ENCODE data around the gene FMNL2. TPM values are rescaled to one million over a fixed set of nuclear protein-coding genes. Genes with fewer than 3 reads are reported as not detected.

The FMNL2 gene
- polyA plus RNA-seq, 1 donor: 22.4 TPM

DNA sequence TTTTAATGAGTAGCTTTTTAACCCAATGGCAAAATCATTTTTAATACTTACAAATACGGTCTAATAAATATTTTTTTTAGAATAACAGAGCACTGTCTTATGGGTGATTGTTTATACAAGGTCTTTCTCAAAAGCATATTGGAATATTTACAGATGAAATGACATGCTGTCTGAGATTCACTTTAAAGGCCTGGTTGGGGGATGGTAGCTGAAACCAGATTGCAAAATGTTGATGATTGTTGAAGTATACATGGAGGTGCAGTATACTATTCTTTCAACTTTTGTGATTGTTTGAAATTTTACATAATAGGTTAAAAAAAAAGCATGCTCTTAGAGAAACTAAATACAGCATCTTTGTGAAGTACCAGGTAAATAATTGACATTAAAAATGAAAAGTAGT lies 111.2 kb downstream of the FMNL2 start:
- no peak for DNase-seq (ENCODE audit: low read depth)

DNA sequence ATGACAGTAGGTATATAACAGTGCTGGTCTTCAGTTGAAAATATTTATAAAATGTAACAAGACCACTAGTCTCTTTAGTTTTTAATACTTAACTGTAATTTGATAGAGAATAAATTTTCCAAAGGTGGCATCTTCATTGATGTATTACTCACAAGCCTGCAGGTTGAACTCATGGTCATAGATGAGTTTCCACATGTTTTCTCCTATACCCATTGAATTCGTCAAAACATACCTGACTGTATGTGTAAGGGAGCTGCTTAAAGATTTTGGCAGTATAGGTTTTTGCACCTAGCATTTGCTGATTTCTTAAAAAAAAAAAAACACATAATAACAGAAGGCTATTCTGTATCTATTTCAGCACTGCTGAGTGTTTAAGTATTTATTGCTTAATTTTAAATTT lies 112.9 kb downstream of the FMNL2 start:
- DNase-seq (ENCODE audit: low read depth): no peak

DNA sequence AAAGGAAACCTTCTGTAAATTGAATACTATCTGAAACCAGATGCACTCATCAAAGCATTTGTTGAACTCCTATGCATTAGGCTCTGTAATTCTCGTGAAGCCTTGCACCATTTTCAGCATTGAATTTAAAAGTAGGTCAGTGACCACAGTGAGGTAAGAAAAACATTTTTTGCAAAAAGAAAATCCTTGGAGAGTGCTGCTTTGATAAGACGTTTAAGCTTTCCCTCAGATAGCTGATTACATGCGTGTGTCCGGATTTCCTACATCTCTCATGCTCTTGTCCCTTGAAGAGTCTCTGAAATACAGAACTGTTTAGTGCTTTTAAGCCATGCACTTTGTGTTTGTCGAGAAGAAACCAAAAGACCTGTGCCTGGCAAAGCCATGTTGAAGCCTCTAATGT lies 113.6 kb downstream of the FMNL2 start:
- no peak for DNase-seq (ENCODE audit: low read depth)

DNA sequence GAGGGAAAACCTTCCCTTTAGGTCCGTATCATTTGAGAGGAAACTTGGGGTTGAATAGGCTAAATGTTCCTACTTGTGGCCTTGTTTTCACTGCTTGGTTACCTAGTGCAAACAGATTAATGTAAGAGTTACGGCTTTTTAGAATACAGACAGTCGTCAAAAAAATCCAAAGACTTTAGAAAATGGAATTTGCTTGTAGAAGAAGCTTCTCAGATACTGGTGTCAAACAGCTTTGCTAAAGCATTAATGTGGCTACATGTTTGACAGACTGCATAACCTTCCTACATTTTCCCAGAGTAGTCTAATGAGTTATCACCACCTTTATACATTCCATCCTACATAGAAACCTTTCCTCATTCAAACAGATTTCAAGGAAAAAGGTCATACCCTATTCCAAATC lies 114.6 kb downstream of the FMNL2 start:
- DNase-seq (ENCODE audit: low read depth): no peak

DNA sequence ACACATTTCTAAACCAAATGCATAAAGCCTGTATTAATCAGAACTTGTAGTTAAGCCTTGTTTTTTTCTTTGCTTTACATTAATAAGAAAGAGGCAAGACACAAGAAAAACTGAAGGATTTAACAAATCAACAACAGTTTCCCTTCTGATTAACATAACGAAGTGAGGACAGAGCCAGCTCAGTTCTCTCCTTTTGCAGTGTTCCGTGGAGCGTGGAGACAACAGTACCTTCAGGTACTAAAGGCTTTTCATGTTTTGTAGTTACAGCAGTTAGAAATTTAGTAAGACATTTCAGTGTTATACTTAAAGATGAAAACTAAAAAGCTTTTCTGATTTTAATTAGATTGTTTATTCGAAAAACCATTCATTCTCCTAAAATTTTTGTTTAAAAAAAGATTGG lies 115.2 kb downstream of the FMNL2 start:
- no peak for DNase-seq (ENCODE audit: low read depth)

DNA sequence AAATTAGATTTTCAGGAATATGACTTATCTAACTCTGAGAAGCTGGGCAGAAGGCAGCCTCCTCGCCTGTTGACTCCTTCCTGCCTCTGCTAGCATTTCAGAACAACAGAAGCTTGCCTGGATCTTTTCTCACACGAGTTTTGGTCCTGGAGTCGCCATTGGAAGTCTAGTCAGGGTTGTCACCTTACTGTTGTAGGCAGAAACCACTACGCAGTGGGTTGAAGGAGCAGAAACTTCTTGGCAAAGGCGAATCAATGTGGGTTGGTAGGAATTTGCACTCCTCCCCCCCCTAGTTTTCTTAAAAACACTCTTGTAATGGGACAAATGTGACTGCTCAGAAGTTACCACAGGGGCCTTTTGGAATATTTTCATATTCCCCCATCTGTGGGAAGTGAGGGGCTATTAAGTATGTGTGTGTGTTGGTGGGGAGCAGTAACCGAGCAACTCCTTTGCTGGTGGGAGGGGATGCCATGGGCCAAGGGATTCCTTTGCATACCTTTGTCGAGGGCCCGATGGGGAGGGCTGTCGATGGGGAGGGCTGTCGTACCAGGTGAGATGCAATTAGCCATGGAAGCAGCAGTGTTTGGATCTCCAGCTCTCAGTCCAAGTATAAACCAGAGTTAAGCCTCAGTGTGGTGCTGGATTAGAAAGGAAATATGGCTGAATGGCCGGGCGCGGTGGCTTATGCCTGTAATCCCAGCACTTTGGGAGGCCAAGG lies 117.4 kb downstream of the FMNL2 start:
- DNase-seq (ENCODE audit: low read depth): no peak

DNA sequence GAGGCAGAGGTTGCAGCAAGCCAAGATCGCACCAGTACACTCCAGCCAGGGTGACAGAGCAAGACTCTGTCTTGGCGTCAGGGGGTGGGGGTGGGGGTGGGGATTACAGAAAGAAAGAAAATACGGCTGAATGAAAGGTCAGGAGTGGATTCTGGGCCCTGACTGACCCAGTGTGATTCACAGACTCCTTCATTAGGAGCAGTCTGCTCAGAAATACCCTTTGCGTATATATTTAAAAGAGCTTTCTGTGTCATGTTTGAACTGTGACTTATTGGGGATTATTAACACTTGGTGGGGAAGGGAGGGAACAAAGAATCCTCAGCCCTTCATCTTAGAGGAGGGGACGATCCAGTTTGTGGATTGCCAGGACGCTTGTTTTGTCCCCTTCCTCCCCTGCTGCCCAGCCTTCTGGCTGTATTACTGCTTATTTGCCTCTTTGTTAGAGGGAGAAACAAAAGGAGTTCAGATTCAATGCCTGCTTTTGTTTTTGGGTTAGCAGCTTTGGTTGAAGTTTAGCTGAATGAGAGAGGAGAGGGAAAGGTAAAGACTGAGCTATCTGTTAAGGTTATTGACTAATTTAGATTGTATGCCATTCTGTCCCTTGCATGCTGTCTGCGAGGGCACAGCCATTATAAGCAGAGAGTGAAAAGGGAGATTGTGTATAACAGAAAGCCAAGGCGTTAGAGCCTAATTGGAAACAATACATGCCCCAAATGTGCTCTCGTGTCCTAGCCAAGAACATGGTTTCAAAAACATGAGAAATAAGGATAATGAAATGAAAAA lies 118.3 kb downstream of the FMNL2 start:
- no peak for DNase-seq (ENCODE audit: low read depth)

DNA sequence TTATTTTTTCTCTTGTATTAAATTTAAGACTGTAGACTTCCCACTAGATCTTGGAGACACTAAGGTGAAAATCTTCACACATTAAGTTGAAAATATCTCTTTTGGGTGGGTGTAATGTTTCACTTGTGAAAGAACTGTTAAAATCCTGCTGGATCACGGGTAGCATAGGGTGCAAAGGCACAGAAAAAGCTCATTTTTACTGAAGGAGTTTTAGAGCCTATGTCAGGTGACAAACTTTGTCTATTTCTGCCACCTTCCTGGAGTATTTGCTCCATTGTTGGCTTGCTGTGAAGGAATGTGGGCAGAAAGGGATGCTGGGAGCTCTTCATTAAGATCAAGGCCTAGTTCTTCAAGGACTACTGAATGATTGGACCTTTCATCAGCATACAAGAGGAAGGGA lies 119.4 kb downstream of the FMNL2 start:
- no peak for DNase-seq (ENCODE audit: low read depth)

DNA sequence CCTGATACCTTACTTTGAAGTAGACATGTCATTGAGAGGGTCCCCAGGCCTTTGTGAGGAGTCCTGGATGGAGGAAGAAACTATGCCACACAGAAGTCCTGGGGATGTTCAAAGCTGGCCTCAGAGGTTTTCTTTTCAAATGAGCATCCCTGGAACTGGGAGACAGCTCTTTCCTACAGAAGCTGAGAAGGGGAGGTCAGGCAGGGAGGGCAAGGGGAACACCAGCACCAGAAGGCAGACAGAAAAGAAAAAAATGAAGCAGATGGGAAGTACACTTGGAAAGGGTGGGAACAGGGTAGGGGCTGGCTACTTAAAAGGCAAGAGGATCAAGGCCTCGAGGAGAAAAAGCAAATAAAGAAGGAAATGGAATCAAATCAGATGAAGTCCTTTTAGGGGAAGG lies 120.0 kb downstream of the FMNL2 start:
- no peak for DNase-seq (ENCODE audit: low read depth)

DNA sequence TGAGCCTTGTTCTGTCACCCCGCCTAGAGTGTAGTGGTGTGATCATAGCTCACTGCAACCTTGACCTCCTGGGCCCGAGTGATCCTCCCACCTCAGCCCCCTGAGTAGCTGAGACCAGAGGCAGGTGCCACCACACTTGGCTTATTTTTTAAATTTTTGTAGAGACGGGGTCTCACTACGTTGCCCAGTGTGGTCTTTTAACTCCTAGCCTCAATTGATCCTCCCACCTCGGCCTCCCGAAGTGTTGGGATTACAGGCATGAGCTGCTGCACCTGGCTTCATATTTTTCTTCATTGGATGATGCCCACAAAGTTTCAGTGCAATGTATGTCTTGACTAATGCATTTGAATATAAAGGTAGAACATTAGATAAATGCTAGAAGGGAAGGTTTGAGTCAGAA lies 120.8 kb downstream of the FMNL2 start:
- no peak for DNase-seq (ENCODE audit: low read depth)

DNA sequence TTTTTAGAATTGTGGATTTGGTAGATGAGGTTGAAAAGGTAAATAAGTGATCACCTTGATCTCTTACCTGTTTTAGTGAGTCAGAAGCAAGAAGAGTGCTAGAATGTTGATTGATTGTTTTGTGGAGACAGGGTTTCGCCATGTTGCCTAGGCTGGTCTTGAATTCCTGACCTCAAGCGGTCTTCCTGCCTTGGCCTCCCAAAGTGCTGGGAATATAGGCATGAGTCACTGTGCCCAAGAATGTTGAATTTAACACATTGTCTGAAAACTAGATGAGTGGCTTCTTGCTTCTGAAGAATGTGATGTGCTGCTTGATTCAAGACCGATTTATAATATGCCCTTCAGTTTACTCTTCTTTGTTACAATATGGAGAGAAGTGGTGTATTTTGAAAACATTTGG lies 121.3 kb downstream of the FMNL2 start:
- DNase-seq (ENCODE audit: low read depth): no peak

DNA sequence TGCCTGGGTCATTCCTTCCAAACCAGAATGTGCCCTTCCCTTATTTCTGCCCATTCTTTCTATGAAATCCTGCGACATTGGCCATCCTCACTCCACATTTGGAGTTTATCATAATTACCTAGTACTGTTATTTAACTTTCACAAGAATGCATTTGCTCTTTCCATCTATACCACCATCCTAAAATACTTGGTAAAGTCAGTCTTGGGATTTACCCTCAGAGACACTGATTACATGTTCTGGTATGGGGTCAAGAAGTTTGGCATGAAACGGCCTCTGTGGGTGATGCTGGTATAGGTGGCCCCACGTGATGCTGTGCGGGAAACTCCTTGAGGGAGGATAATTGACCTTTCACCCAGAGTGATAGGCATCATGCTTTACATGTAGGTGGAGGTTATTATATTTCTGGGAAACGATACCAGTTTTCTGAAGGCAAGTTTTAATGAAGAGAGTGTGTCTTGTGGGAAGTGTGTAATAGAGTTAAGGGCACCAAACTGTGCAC lies 123.5 kb downstream of the FMNL2 start:
- no peak for DNase-seq (ENCODE audit: low read depth)

DNA sequence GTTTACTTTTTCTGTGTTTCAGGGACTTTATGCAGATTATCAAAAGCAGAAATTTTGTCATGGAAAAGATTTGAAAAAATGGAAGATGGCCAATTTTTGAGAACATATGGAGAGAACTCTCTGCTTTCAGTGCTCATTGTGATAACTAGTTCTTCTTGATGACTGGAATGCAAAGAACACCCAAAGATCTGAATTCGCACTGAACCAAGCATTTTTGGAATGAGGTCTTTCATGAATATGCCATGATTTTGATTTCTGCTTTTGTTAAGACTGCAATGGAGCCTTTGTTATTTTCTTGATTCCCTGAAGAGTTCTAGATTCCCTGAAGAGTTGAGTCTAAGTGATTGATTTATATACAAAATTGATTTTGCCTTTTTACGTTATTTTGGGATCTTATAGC lies 124.1 kb downstream of the FMNL2 start:
- no peak for DNase-seq (ENCODE audit: low read depth)

DNA sequence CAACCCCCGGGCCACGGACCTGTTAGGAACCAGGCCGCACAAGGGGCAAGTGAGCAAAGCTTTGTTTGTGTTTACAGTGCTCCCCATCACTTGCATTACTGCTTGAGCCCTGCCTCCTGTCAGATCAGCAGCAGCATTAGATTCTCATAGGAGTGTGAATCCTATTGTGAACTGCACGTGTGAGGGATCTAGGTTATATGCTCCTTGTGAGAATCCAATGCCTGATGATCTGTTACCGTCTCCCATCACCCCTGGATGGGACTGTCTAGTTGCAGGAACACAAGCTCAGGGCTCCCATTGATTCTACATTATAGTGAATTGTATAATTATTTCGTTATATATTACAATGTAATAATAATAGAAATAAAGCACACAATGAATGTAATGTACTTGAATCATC lies 125.6 kb downstream of the FMNL2 start:
- DNase-seq (ENCODE audit: low read depth): no peak

DNA sequence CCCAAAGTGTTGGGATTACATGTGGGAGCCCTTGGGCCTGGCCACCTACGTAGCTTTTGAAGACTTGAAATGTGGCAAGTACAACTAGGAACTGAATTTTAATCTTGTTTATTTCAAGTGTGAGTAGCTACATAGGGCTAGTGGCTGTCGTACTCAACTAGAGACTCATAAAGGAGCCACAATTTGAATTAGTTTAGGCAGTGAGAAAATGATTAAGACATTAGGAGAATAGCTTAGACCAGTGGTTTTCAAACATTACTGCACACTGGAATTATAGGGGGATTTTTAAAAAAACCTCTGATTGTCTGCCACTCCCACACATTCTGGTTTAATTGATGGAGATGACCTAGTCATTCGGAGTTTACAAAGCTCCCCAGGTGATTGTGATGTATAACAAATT lies 127.1 kb downstream of the FMNL2 start:
- no peak for DNase-seq (ENCODE audit: low read depth)

DNA sequence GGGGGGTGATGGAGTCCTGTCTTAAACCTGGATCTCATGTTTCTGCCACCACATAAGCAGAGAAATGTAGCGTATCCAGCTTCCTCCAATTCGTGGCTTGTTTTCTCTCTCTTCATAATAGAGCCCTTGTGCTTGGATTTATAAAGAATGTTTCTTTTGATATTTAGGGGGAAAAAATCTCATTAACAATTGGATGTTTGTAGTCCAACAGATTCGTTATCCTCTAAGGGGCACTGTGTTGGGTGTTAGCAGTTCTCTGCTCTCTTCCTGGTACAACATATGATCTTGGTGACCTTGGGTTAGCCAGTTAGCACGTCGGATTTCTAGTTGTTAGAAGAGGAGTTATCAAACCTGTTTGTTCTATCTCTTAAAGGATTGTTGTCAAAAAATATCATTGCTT lies 127.8 kb downstream of the FMNL2 start:
- no peak for DNase-seq (ENCODE audit: low read depth)

DNA sequence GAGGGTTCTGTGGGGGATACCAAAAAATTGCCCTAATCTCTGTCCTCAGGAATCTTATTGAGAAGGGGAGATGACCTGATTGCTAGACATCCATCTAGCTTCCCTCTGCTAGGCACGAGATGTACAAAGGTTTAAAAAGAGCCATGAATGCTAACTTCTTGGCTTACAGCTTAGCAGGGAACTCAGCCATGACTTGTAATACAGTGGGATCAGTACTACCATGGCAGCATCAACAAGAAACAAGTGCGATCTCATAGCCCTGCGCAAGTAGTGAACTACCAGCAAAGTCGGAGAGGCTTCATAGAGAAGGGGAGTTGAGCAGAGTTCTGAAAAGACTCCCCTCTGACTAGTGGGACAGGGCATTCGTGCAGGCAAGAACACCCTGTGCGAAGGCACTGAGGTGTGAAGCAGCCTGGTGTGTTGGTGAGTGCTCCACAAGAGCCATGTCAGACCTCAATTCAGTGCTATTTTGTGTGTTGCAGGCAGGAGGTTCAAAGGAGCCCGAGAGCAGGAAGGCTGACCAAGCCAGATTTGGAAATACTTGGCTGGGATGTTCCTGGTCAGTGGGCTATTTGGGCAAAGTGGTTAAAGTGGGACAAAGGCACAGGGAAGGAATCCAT lies 130.0 kb downstream of the FMNL2 start:
- no peak for DNase-seq (ENCODE audit: low read depth)

DNA sequence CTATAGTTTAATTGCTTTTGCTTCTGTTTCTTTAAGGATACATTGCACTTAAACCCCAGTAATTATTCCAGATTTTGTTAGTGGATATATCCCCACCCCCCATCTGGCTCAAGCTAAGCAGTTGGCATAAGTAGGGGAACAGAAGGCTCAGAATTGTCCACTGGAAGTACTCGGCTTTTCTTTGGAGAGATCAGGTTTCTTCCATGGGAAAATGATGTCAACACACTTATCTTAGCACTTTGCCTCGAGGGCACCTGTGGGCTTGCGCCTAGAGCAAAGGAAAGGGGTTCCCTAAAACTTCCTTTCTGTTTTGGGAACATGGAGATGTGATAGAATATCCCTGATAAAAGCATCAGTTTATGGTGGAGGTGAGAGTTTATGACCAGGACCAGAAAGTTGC lies 130.6 kb downstream of the FMNL2 start:
- DNase-seq (ENCODE audit: low read depth): no peak

DNA sequence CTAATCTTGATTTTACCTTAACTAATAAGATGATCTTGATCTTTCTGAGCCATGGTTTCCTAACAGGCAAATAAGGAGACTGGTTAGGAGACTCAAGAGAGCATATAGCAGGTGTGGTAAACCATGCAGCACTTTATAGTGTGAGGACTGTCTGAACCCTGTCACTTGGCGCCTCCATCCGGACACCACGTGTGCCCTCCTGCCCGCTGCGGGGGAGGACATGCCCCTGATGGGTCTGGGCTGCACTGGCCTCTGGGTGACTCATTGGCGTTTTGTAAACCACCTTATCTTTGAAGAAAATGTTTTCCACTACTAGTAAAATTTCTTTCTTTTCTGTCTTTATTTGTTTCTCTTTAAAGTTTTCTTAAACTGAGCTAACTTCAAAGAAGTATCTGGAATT lies 131.1 kb downstream of the FMNL2 start:
- DNase-seq (ENCODE audit: low read depth): no peak

DNA sequence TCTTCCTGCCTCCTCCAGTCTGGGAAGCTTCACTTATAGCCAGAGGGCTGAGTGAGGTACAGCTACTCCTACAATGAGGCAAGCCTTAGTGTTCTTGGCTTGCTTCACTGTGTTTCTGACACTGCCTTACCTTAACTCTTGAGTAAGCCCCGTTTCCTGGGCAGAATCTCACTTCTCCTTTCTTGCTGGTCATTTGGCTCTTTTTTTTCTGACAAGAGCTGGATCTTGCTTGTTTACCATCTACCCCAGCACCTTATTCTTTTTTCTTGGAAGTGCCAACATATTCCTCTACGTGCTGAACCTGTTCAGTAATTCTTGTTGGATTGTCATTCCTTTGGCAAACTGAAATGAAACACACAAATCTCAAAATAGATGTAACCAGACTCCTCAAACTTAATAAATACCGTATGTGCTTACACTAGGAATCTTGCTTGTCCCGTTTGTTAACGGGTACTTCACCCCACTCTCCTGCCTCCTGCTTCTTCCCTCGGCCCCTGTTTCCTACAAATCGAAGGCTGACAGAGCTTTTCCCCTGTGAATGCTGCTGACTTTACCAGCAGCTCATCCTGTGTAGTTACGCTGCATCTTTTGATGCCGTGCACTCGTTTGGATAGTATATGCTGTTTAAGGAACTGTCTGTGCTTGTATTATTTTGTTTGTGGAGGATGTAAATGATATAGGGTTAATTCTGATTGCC lies 132.2 kb downstream of the FMNL2 start:
- DNase-seq (ENCODE audit: low read depth): no peak

DNA sequence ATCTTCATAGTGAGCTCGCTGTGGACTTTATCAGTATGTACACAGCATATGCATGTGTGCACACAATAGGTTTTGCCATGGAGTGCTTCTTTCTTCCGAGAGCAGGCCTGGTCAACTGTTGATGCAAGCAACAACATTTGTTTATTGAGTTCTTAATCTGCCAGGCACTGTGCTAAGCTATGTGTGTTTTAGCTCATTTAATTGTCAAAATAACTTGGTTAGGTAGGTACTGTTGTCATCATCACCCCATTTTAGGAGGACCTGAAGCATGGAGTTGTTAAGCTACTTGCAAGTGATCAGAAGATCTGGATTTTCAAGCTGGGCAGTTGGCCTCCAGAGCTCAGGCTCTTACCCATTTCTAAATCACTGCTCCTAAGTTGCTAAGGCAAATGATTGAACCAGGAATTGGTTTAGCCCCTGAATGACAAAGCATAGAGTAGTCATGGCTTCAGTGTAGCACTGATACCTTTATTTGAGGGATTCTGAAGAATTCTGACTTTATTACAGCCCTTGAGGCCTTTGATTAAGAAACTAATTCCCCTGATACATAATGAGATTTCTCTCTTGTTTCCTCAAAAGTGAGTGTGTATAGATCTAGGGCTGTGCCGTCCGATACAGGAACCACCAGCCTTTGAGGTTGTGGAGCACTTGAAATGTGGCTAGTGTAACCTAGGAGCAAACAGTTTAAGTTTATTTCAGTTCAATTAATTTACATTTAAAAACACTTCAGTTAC lies 132.9 kb downstream of the FMNL2 start:
- no peak for DNase-seq (ENCODE audit: low read depth)
